ENCODE results near the gene KCNQ5.

The KCNQ5 gene

DNA sequence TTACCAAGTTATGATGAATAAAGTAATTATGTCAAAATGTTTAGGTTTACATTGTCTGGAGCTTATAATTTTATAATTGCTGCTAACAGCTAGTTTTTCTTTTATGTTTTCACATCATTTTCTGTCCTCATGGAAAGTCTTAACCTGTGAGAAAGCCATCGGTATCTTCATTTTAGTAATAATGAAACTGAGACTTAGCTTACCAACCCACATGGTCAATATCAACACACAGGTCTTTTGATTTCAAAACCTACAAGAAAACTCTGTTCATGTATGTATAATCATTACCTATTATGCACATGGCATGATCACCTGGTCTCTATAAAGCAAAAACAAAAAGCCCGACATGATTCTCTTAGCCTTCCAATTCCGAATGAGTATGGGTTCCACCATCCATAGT is 61.9 kb downstream of the KCNQ5 start:
- Histone ChIP-seq H3K9me3 (ENCODE audit: control insufficient read depth, insufficient read depth, low read length) (no peaks in the 10 kb centered on the region), H3K27me3 (ENCODE audit: control insufficient read depth, insufficient read depth, low read length) (no peaks in the 10 kb centered on the region), H3K36me3 (ENCODE audit: control insufficient read depth, insufficient read depth, low read length) (no peaks in the 10 kb centered on the region), H3K27ac (ENCODE audit: low read depth, low read length) (no peak overlapping the region), H3K4me1 (ENCODE audit: control insufficient read depth, insufficient read depth, low read length) (no peaks in the 10 kb centered on the region), H3K4me3 (ENCODE audit: low read depth, low read length) (no peak overlapping the region), H3K9ac (ENCODE audit: low read depth, low read length) (no peak overlapping the region)

DNA sequence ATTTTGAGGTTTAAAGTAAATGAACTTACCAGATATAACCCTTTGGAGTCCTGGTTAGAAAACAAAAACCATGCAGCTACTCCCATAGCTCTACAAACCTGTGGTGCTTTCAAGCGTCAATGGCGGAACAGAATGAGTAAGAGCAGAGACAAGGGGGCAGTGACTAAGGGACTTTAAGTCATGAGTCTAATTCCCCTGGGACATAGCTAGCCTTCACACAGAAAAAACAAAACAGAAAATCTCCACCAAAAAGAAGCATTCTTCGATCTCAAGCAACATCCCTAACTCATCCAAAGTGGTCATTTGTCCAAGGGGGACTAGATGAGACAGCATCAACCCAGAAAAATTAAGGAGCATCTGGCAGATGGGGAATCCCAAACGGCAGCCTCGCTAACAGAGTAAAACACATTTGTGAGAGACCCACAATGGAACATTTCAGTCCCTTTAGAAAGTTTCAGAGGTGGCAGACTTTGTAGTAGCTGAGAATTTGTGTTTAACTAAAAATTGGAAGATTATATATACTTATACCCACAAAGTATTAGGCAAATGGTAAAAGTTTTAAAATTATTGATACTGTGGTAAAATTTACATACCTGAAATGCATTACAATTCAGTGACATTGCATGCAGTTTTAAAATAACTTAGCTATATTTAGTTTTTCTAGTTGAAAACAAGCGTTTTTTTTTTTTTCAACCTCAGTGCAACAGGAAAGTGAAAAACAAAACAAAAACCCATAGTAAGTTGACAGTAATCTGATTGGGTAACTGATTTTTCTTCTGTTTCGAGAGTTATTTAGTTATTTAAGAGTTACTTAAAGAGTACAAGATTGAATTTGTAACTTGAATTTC is 67.5 kb downstream of the KCNQ5 start:
- Histone ChIP-seq H3K4me3 (ENCODE audit: low read depth, low read length) (no peak overlapping the region), H3K36me3 (ENCODE audit: control insufficient read depth, insufficient read depth, low read length) (no peaks in the 10 kb centered on the region), H3K9ac (ENCODE audit: low read depth, low read length) (no peak overlapping the region), H3K27ac (ENCODE audit: low read depth, low read length) (no peak overlapping the region), H3K27me3 (ENCODE audit: control insufficient read depth, insufficient read depth, low read length) (no peaks in the 10 kb centered on the region), H3K4me1 (ENCODE audit: control insufficient read depth, insufficient read depth, low read length) (no peaks in the 10 kb centered on the region), H3K9me3 (ENCODE audit: control insufficient read depth, insufficient read depth, low read length) (no peaks in the 10 kb centered on the region)

DNA sequence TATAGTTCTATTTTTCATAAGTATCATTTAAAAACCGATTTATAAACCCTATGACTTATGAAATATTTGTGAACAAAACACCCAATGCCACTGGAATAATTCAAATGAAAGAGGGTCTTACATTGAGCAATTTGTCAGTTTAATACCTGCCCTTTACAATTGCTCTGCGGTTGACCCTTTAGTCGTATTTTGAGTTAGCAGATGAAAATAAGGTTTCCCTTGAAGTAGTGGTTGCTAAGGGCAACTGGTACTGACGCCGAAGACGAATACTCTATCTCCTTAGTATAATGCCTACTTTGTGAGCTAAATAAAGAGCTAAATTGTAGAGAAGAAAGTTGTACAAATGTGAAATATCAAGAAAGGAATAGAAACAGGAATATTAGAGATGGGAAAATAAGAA is 69.4 kb downstream of the KCNQ5 start:
- H3K9ac ChIP-seq (ENCODE audit: low read depth, low read length), result no peak overlapping the region
- no peaks in the 10 kb centered on the region for H3K9me3 ChIP-seq (ENCODE audit: control insufficient read depth, insufficient read depth, low read length)
- H3K27ac ChIP-seq (ENCODE audit: low read depth, low read length), result no peak overlapping the region
- no peaks in the 10 kb centered on the region for H3K4me1 ChIP-seq (ENCODE audit: control insufficient read depth, insufficient read depth, low read length)
- H3K4me3 ChIP-seq (ENCODE audit: low read depth, low read length), result no peak overlapping the region
- no peaks in the 10 kb centered on the region for H3K36me3 ChIP-seq (ENCODE audit: control insufficient read depth, insufficient read depth, low read length)
- no peaks in the 10 kb centered on the region for H3K27me3 ChIP-seq (ENCODE audit: control insufficient read depth, insufficient read depth, low read length)

DNA sequence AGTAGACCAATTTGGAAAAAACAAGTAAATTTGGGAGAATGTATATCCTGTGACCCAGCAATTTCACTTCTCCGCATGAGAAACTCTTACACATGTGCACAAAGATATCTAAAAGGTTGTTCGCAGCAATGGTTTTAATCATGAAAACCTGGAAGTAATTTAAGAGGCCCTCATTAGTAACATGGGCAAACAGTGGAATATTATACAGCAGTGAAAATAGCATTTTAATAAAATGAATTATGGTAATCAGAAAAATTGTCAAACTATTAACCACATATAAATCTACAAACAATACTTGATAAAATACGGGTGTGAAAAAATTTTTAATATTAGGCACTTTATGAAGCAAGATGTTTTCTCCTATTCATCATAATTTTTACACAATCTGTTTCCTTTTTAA is 74.2 kb downstream of the KCNQ5 start:
- no peaks in the 10 kb centered on the region for H3K27me3 ChIP-seq (ENCODE audit: control insufficient read depth, insufficient read depth, low read length)
- no peaks in the 10 kb centered on the region for H3K9me3 ChIP-seq (ENCODE audit: control insufficient read depth, insufficient read depth, low read length)
- H3K36me3 ChIP-seq (ENCODE audit: control insufficient read depth, insufficient read depth, low read length), result no peaks in the 10 kb centered on the region
- no peaks in the 10 kb centered on the region for H3K4me1 ChIP-seq (ENCODE audit: control insufficient read depth, insufficient read depth, low read length)
- no peak overlapping the region for H3K27ac ChIP-seq (ENCODE audit: low read depth, low read length)
- no peak overlapping the region for H3K4me3 ChIP-seq (ENCODE audit: low read depth, low read length)
- H3K9ac ChIP-seq (ENCODE audit: low read depth, low read length), result no peak overlapping the region

DNA sequence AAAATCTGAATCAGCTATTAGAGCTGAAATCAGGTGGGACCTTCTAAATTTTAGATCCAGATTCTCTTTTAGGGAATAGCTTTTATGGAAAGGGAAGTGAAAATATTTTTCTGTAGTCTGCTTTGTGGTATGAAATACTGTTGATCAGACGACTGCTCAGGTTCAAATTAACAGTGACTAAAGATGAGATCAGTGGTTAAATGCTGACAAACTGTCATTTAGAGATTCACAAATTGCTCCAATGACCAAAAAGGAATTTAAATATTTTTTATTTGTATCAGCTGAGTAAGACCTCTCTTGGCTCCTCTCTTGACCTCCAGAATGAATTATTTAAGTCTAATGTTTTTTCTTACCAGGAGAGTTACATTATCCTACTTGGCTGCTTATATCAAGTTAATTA is 77.3 kb downstream of the KCNQ5 start:
- Histone ChIP-seq H3K4me3 (ENCODE audit: low read depth, low read length) (no peak overlapping the region), H3K9ac (ENCODE audit: low read depth, low read length) (no peak overlapping the region), H3K27me3 (ENCODE audit: control insufficient read depth, insufficient read depth, low read length) (no peaks in the 10 kb centered on the region), H3K9me3 (ENCODE audit: control insufficient read depth, insufficient read depth, low read length) (no peaks in the 10 kb centered on the region), H3K4me1 (ENCODE audit: control insufficient read depth, insufficient read depth, low read length) (no peaks in the 10 kb centered on the region), H3K36me3 (ENCODE audit: control insufficient read depth, insufficient read depth, low read length) (no peaks in the 10 kb centered on the region), H3K27ac (ENCODE audit: low read depth, low read length) (no peak overlapping the region)

DNA sequence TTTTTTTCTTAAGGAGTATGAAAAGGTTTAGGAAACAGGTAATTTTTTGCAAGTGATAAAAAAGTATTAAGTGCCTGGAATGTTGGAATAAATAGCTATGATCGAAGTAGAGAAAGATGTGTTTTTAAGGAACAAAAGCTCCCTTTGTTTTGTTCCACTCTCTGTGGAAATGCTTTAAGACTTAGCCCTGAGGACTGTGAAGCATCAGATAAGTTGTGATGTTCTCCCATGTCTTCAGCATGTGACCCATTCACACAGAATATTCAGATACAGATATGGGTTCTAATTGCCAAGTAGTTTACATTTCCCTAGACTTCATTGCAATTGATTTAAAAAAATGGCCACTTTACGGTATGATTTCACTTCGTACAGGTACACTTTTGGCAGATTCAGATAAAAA is 80.6 kb downstream of the KCNQ5 start:
- Histone ChIP-seq H3K27ac (ENCODE audit: low read depth, low read length) (no peak overlapping the region), H3K4me3 (ENCODE audit: low read depth, low read length) (no peak overlapping the region), H3K4me1 (ENCODE audit: control insufficient read depth, insufficient read depth, low read length) (no peaks in the 10 kb centered on the region), H3K36me3 (ENCODE audit: control insufficient read depth, insufficient read depth, low read length) (no peaks in the 10 kb centered on the region), H3K27me3 (ENCODE audit: control insufficient read depth, insufficient read depth, low read length) (no peaks in the 10 kb centered on the region), H3K9me3 (ENCODE audit: control insufficient read depth, insufficient read depth, low read length) (no peaks in the 10 kb centered on the region), H3K9ac (ENCODE audit: low read depth, low read length) (no peak overlapping the region)

DNA sequence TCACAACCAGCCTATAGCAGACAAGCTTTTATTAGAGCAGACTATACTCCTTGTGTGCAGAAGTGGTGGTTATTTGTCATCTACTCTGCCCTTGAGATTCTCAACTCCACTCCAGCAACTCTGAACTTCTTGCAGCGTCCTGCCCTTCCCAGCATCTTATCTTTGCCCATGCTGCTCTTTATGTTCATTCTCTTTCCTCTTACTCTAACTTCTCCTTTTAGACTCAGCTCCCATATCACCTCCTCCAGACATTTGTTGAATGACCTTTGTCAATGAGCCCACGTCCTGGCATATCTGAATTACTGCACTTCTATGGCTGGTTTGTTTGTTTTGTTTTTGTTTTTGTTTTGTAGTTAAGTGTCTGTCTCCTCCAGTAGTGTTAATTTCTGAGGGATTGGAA is 81.2 kb downstream of the KCNQ5 start:
- Histone ChIP-seq H3K4me1 (ENCODE audit: control insufficient read depth, insufficient read depth, low read length) (no peaks in the 10 kb centered on the region), H3K9me3 (ENCODE audit: control insufficient read depth, insufficient read depth, low read length) (no peaks in the 10 kb centered on the region), H3K9ac (ENCODE audit: low read depth, low read length) (no peak overlapping the region), H3K27me3 (ENCODE audit: control insufficient read depth, insufficient read depth, low read length) (no peaks in the 10 kb centered on the region), H3K27ac (ENCODE audit: low read depth, low read length) (no peak overlapping the region), H3K36me3 (ENCODE audit: control insufficient read depth, insufficient read depth, low read length) (no peaks in the 10 kb centered on the region), H3K4me3 (ENCODE audit: low read depth, low read length) (no peak overlapping the region)

DNA sequence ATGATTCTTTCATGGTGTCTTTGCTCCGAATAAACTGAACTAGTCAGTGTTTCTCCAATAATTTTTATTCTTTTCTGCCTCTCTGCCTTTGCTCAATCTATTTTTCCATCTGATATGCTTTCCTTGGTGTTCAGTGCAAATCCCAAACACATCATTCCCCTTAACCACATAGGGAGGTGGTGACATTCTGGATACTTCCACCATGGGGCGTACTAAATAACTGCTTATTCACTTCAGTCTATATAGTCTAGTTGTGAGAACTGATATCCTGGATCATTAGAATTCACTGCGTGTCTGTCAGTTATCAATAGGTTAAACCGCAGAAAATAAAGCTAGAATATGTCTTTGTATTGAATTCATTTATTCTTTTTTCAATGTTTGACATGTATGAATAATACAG is 83.1 kb downstream of the KCNQ5 start:
- H3K9me3 ChIP-seq (ENCODE audit: control insufficient read depth, insufficient read depth, low read length), result no peaks in the 10 kb centered on the region
- no peak overlapping the region for H3K4me3 ChIP-seq (ENCODE audit: low read depth, low read length)
- H3K9ac ChIP-seq (ENCODE audit: low read depth, low read length), result no peak overlapping the region
- H3K27me3 ChIP-seq (ENCODE audit: control insufficient read depth, insufficient read depth, low read length), result no peaks in the 10 kb centered on the region
- no peaks in the 10 kb centered on the region for H3K4me1 ChIP-seq (ENCODE audit: control insufficient read depth, insufficient read depth, low read length)
- H3K36me3 ChIP-seq (ENCODE audit: control insufficient read depth, insufficient read depth, low read length), result no peaks in the 10 kb centered on the region
- no peak overlapping the region for H3K27ac ChIP-seq (ENCODE audit: low read depth, low read length)

DNA sequence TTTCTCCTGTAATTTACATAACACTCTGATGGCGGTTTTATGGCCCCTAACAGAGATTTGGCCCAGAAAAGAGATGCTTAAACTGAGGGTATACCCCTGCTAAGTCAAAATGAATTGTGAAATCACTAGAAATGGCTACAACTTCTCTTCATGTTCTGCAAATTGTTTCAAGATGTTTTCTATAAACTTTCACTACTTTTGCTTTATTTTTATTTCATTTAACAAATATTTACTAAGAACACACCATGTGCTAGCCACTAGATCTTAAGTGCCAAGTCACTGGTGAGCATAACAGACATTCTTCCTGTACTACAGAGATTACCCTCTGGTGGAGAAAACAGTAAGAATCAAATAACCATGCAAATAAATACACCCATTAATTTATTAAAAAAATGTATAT is 87.6 kb downstream of the KCNQ5 start:
- H3K4me3 ChIP-seq (ENCODE audit: low read depth, low read length), result no peak overlapping the region
- no peaks in the 10 kb centered on the region for H3K27me3 ChIP-seq (ENCODE audit: control insufficient read depth, insufficient read depth, low read length)
- H3K9me3 ChIP-seq (ENCODE audit: control insufficient read depth, insufficient read depth, low read length), result no peaks in the 10 kb centered on the region
- H3K4me1 ChIP-seq (ENCODE audit: control insufficient read depth, insufficient read depth, low read length), result no peaks in the 10 kb centered on the region
- no peak overlapping the region for H3K27ac ChIP-seq (ENCODE audit: low read depth, low read length)
- H3K36me3 ChIP-seq (ENCODE audit: control insufficient read depth, insufficient read depth, low read length), result no peaks in the 10 kb centered on the region
- H3K9ac ChIP-seq (ENCODE audit: low read depth, low read length), result no peak overlapping the region

DNA sequence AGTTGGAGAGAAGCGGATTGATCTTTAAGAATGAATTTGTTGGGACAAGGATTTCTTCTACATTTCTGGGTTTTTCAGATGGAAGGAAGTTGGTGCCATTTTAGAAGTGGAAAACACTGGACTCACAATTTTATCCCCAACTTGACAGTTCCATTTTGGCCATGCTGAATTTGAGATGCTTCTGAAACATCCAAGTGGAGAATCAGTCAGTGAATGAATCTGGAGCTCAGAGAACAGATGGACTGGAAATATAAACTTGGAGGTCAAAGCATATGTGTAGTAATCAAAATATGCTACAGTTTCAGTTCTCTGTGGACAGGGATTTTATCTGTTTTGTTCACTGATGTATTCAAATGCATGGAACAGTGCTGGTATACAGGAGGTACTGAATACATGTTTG is 89.9 kb downstream of the KCNQ5 start:
- H3K9me3 ChIP-seq (ENCODE audit: control insufficient read depth, insufficient read depth, low read length), result no peaks in the 10 kb centered on the region
- no peak overlapping the region for H3K4me3 ChIP-seq (ENCODE audit: low read depth, low read length)
- H3K27me3 ChIP-seq (ENCODE audit: control insufficient read depth, insufficient read depth, low read length), result no peaks in the 10 kb centered on the region
- no peak overlapping the region for H3K9ac ChIP-seq (ENCODE audit: low read depth, low read length)
- no peaks in the 10 kb centered on the region for H3K4me1 ChIP-seq (ENCODE audit: control insufficient read depth, insufficient read depth, low read length)
- no peak overlapping the region for H3K27ac ChIP-seq (ENCODE audit: low read depth, low read length)
- no peaks in the 10 kb centered on the region for H3K36me3 ChIP-seq (ENCODE audit: control insufficient read depth, insufficient read depth, low read length)

DNA sequence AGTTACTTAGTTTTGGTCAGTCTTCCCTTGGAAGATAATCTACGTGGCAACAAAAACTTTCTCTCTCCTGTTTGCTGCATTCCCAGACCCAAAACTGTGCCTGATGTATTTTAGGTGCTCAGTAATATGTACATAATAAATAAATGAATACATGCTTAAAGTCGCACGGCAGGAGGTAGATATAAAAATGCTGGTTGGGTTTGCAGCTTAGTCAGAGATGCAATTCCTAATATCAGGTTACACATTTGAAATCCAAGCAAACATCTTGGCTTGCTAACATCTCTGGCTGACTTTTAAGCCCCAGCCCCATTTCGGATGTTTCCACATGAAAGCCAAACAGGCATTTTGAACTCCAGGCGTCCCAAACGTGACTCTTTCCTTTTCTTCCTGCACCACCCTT is 91.0 kb downstream of the KCNQ5 start:
- Histone ChIP-seq H3K4me1 (ENCODE audit: control insufficient read depth, insufficient read depth, low read length) (no peaks in the 10 kb centered on the region), H3K9me3 (ENCODE audit: control insufficient read depth, insufficient read depth, low read length) (no peaks in the 10 kb centered on the region), H3K36me3 (ENCODE audit: control insufficient read depth, insufficient read depth, low read length) (no peaks in the 10 kb centered on the region), H3K9ac (ENCODE audit: low read depth, low read length) (no peak overlapping the region), H3K4me3 (ENCODE audit: low read depth, low read length) (no peak overlapping the region), H3K27ac (ENCODE audit: low read depth, low read length) (no peak overlapping the region), H3K27me3 (ENCODE audit: control insufficient read depth, insufficient read depth, low read length) (no peaks in the 10 kb centered on the region)

All from HUES48 (cell line).